HepG2 (cell line): ENCODE data around the gene CREBRF. TPM values are rescaled to one million over a fixed set of nuclear protein-coding genes. Genes with fewer than 3 reads are reported as not detected.

Experiments
- GATAD1 ChIP-seq: IDR thresholded peaks from 2 replicates; pipeline ENCODE4 v1.6.1; 2016; ENCODE audit warnings: missing genetic modification reagents, missing compliant biosample characterization
- HINFP ChIP-seq: sonication (generic); formaldehyde crosslinking; IDR thresholded peaks from 2 replicates; pipeline ENCODE4 v1.4.0; 2020; ENCODE audit warnings: low read depth, mild to moderate bottlenecking, missing genetic modification reagents
- HNRNPL ChIP-seq: fragments of 200-400 bp; formaldehyde crosslinking; IDR thresholded peaks from 2 replicates; pipeline ENCODE4 v1.6.1; 2017; ENCODE audit warnings: mild to moderate bottlenecking, low read depth, low read length
- MAF1 ChIP-seq: sonication (generic); formaldehyde crosslinking; IDR thresholded peaks from 2 replicates; pipeline ENCODE4 v1.5.0; 2020; ENCODE audit warnings: missing genetic modification reagents, borderline replicate concordance
- MED8 ChIP-seq: sonication (generic); formaldehyde crosslinking; IDR thresholded peaks from 2 replicates; pipeline ENCODE4 v1.8.1; 2023; ENCODE audit warnings: mild to moderate bottlenecking, missing genetic modification reagents; ENCODE audit not compliant: insufficient replicate concordance
- MLXIP ChIP-seq: sonication (generic); formaldehyde crosslinking; IDR thresholded peaks from 2 replicates; pipeline ENCODE4 v1.9.0; 2021; ENCODE audit warnings: missing genetic modification reagents, borderline replicate concordance
- MYNN ChIP-seq: sonication (generic); formaldehyde crosslinking; IDR thresholded peaks from 2 replicates; pipeline ENCODE4 v1.4.0; 2020; ENCODE audit warnings: mild to moderate bottlenecking, low read depth, missing genetic modification reagents
- SAFB2 ChIP-seq: sonication (generic); formaldehyde crosslinking; IDR thresholded peaks from 2 replicates; pipeline ENCODE4 v1.5.1; 2020; ENCODE audit warnings: missing genetic modification reagents, low read depth, mild to moderate bottlenecking, borderline replicate concordance
- SNRNP70 ChIP-seq: fragments of 200-400 bp; formaldehyde crosslinking; IDR thresholded peaks from 2 replicates; pipeline ENCODE4 v1.6.1; 2017; ENCODE audit warnings: mild to moderate bottlenecking, low read depth, low read length, moderate library complexity
- SP140L ChIP-seq: sonication (generic); formaldehyde crosslinking; IDR thresholded peaks from 2 replicates; pipeline ENCODE4 v1.4.0; 2020; ENCODE audit warnings: missing genetic modification reagents, borderline replicate concordance
- TBX3 ChIP-seq: fragments of 450-650 bp; IDR thresholded peaks from 2 replicates; pipeline ENCODE4 v1.6.1; 2017; ENCODE audit warnings: antibody characterized with exemption, mild to moderate bottlenecking, inconsistent platforms, borderline replicate concordance
- ZKSCAN1 ChIP-seq: fragments of 150-350 bp; IDR thresholded peaks from 2 replicates; pipeline ENCODE4 v1.6.1; 2014; ENCODE audit warnings: low read length
- ZMYM4 ChIP-seq: sonication (generic); formaldehyde crosslinking; IDR thresholded peaks from 2 replicates; pipeline ENCODE4 v1.8.1; 2023; ENCODE audit warnings: mild to moderate bottlenecking, missing genetic modification reagents
- ZNF260 ChIP-seq: sonication (generic); formaldehyde crosslinking; IDR thresholded peaks from 2 replicates; pipeline ENCODE4 v1.4.0; 2020; ENCODE audit warnings: missing genetic modification reagents, low read depth, mild to moderate bottlenecking, borderline replicate concordance
- ZNF564 ChIP-seq: sonication (generic); formaldehyde crosslinking; IDR thresholded peaks from 2 replicates; pipeline ENCODE4 v1.8.1; 2023; ENCODE audit warnings: mild to moderate bottlenecking, missing genetic modification reagents
- ZNF619 ChIP-seq: sonication (generic); formaldehyde crosslinking; IDR thresholded peaks from 2 replicates; pipeline ENCODE4 v1.4.0; 2020; ENCODE audit warnings: mild to moderate bottlenecking, missing genetic modification reagents
- ZNF713 ChIP-seq: sonication (generic); formaldehyde crosslinking; IDR thresholded peaks from 2 replicates; pipeline ENCODE4 v1.4.0; 2020; ENCODE audit warnings: mild to moderate bottlenecking, missing genetic modification reagents
- polyA plus RNA-seq, 8 experiments: library from polyadenylated mRNA; depleted of rRNA in 3 of 8; stranded (reverse) in 7 of 8; unstranded in 1 of 8; fragments of >200 nt; fragmentation: Illumina TruSeq in 4 of 8; extraction: Trizol in 4 of 8; gene quantifications; 2 replicates each; pipeline versions ENCODE4 v1.2.1 to v1.2.3, GENCODE V29; 2011 to 2016; ENCODE audit warnings: low read depth in 4 of 8, missing spikeins in 1 of 8, mixed read lengths in 1 of 8; ENCODE audit not compliant: insufficient read depth in 1 of 8
- total RNA-seq, 5 experiments: library from RNA; depleted of rRNA; stranded (reverse); fragments of >200 nt; fragmentation: Illumina TruSeq; extraction: Trizol; gene quantifications; 2 replicates each; pipeline ENCODE4 v1.2.3, GENCODE V29; 2016; ENCODE audit warnings: low read depth in 1 of 5
- TF ChIP-seq, protein P1 (sequence below): sonication (generic); formaldehyde crosslinking; IDR thresholded peaks from 2 replicates; pipeline ENCODE4 v1.4.0; 2020; ENCODE audit warnings: missing genetic modification reagents
- TF ChIP-seq, protein P2 (sequence below): IDR thresholded peaks from 2 replicates; pipeline ENCODE4 v1.6.1; 2016; ENCODE audit warnings: control low read depth
- TF ChIP-seq, protein P3 (sequence below): sonication (generic); formaldehyde crosslinking; IDR thresholded peaks from 2 replicates; pipeline ENCODE4 v1.5.0; 2020; ENCODE audit warnings: mild to moderate bottlenecking, low read depth, missing genetic modification reagents, borderline replicate concordance

CREBRF gene
- total and polyA plus RNA-seq, 2 of the 13 experiments (the other 11 are each of a cell fraction or from before 2014, with no cell fraction given) = 4.5 to 10.2 TPM

GRCh38 chr5:173055983-173056782 lies at the start of gene CREBRF (continued):
- TF ChIP-seq TBX3 = no peak
- no peak for TF ChIP-seq ZNF260 (CRISPR knock-in tag)
- TF ChIP-seq SP140L (CRISPR knock-in tag) = no peak
- no peak for TF ChIP-seq ZNF564 (CRISPR knock-in tag)
- TF ChIP-seq, protein P1, sequence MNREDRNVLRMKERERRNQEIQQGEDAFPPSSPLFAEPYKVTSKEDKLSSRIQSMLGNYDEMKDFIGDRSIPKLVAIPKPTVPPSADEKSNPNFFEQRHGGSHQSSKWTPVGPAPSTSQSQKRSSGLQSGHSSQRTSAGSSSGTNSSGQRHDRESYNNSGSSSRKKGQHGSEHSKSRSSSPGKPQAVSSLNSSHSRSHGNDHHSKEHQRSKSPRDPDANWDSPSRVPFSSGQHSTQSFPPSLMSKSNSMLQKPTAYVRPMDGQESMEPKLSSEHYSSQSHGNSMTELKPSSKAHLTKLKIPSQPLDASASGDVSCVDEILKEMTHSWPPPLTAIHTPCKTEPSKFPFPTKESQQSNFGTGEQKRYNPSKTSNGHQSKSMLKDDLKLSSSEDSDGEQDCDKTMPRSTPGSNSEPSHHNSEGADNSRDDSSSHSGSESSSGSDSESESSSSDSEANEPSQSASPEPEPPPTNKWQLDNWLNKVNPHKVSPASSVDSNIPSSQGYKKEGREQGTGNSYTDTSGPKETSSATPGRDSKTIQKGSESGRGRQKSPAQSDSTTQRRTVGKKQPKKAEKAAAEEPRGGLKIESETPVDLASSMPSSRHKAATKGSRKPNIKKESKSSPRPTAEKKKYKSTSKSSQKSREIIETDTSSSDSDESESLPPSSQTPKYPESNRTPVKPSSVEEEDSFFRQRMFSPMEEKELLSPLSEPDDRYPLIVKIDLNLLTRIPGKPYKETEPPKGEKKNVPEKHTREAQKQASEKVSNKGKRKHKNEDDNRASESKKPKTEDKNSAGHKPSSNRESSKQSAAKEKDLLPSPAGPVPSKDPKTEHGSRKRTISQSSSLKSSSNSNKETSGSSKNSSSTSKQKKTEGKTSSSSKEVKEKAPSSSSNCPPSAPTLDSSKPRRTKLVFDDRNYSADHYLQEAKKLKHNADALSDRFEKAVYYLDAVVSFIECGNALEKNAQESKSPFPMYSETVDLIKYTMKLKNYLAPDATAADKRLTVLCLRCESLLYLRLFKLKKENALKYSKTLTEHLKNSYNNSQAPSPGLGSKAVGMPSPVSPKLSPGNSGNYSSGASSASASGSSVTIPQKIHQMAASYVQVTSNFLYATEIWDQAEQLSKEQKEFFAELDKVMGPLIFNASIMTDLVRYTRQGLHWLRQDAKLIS (CRISPR knock-in tag) = no peak
- TF ChIP-seq ZKSCAN1 = no peak
- TF ChIP-seq GATAD1 = peak; percentile 87
- peak; percentile 46 for TF ChIP-seq MED8 (CRISPR knock-in tag)
- no peak for TF ChIP-seq MAF1
- TF ChIP-seq ZNF619 (CRISPR knock-in tag) = no peak
- TF ChIP-seq SAFB2 (CRISPR knock-in tag) = no peak
- TF ChIP-seq HINFP (CRISPR knock-in tag) = no peak
- 0 out of 2 replicates have a peak, but pooled peaks have one; percentile 24 for TF ChIP-seq HNRNPL
- TF ChIP-seq, protein P2, sequence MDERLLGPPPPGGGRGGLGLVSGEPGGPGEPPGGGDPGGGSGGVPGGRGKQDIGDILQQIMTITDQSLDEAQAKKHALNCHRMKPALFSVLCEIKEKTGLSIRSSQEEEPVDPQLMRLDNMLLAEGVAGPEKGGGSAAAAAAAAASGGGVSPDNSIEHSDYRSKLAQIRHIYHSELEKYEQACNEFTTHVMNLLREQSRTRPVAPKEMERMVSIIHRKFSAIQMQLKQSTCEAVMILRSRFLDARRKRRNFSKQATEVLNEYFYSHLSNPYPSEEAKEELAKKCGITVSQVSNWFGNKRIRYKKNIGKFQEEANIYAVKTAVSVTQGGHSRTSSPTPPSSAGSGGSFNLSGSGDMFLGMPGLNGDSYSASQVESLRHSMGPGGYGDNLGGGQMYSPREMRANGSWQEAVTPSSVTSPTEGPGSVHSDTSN (CRISPR knock-in tag) = no peak
- no peak for TF ChIP-seq SNRNP70
- TF ChIP-seq MYNN (CRISPR knock-in tag) = no peak
- TF ChIP-seq, protein P3, sequence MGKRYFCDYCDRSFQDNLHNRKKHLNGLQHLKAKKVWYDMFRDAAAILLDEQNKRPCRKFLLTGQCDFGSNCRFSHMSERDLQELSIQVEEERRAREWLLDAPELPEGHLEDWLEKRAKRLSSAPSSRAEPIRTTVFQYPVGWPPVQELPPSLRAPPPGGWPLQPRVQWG = no peak
- TF ChIP-seq ZNF713 (CRISPR knock-in tag) = no peak
- peak; percentile 79 for TF ChIP-seq ZMYM4
- TF ChIP-seq MLXIP (CRISPR knock-in tag) = no peak
